Cardiac septum (tissue), 1 donor: ENCODE measurements around the gene RBBP8NL. TPM values are rescaled to one million over a fixed set of nuclear protein-coding genes. Genes with fewer than 3 reads are reported as not detected.
"Not testable (repeated sequence)": the region's sequence is repeated elsewhere in the genome, so short reads cannot be mapped to it uniquely, and the experiment has no call there.

ENCODE experiments used
- DNase-seq: peaks from one replicate; pipeline ENCODE4 v3.0.0-alpha.2; 2020; ENCODE audit warnings: low spot score
- intact Hi-C: fragments of 100-400 bp; cut with DNase I; formaldehyde crosslinking; loops from one replicate; pipeline ENCODE4 v1.14.0; 2022
- total RNA-seq: library from RNA; stranded (reverse); fragmentation: NEBNext Ultra II Directional; extraction: Animal tissue kit (Norgen Biotek cat#: 25700); gene quantifications from one replicate; pipeline ENCODE4 v1.2.1, GENCODE V29; 2021
- donor health status: DM: no; HTN: no; CAD: no.

The RBBP8NL gene
- total RNA-seq, 1 donor from 2014 or later: not detected

- intact Hi-C loops: no loop called here
- DNase-seq: no peak
Measured at GRCh38 chr20:62446888-62447869, 19.8 kb upstream of the RBBP8NL start.

- no peak for DNase-seq
- intact Hi-C loops: no loop called here
Measured at GRCh38 chr20:62446481-62446880, 19.1 kb upstream of the RBBP8NL start.

- DNase-seq: no peak
- intact Hi-C loops: no loop called here
Measured at GRCh38 chr20:62445553-62446340, 18.4 kb upstream of the RBBP8NL start.

GRCh38 chr20:62444286-62444685 is 16.9 kb upstream of the RBBP8NL start:
- intact Hi-C loops: no loop called here

GRCh38 chr20:62441987-62442539 is 14.7 kb upstream of the RBBP8NL start:
- intact Hi-C loops: no loop called here
- DNase-seq: no peak

More at GRCh38 chr20:62444286-62444685, 16.9 kb upstream of the RBBP8NL start:
- no peak for DNase-seq

- intact Hi-C loops: no loop called here
- DNase-seq: no peak
Measured at GRCh38 chr20:62439218-62439617, 11.9 kb upstream of the RBBP8NL start.

- DNase-seq: no peak
- intact Hi-C loops: no loop called here
Measured at GRCh38 chr20:62437927-62438326, 10.6 kb upstream of the RBBP8NL start.

GRCh38 chr20:62437496-62437895 is 10.2 kb upstream of the RBBP8NL start:
- intact Hi-C loops: no loop called here
- no peak for DNase-seq

GRCh38 chr20:62436692-62437091 is 9.4 kb upstream of the RBBP8NL start:
- DNase-seq: no peak
- intact Hi-C loops: no loop called here

- intact Hi-C loops: no loop called here
- no peak for DNase-seq
Measured at GRCh38 chr20:62433658-62434497, 6.5 kb upstream of the RBBP8NL start.

GRCh38 chr20:62430866-62431447 is 3.6 kb upstream of the RBBP8NL start:
- intact Hi-C loops: no loop called here

GRCh38 chr20:62430311-62430853 is 3.0 kb upstream of the RBBP8NL start:
- DNase-seq: no peak
- intact Hi-C loops: no loop called here

More at GRCh38 chr20:62430866-62431447, 3.6 kb upstream of the RBBP8NL start:
- no peak for DNase-seq

GRCh38 chr20:62429455-62430310 is 2.3 kb upstream of the RBBP8NL start:
- DNase-seq: no peak
- intact Hi-C loops: no loop called here

GRCh38 chr20:62428396-62429295 is 1.3 kb upstream of the RBBP8NL start:
- DNase-seq: no peak
- intact Hi-C loops: no loop called here

GRCh38 chr20:62428002-62428372 is 648 bp upstream of the RBBP8NL start:
- no peak for DNase-seq
- intact Hi-C loops: no loop called here

GRCh38 chr20:62426699-62427131 is 624 bp downstream of the RBBP8NL start:
- intact Hi-C loops: no loop called here
- DNase-seq: no peak

- intact Hi-C loops: not testable (repeated sequence)
Measured at GRCh38 chr20:62426059-62426348, 1.3 kb downstream of the RBBP8NL start.

More at GRCh38 chr20:62426059-62426348, 1.3 kb downstream of the RBBP8NL start:
- not testable (repeated sequence) for DNase-seq
